HUES64 (cell line): ENCODE results near the gene HTR1A.

Source experiments
- H3K27ac ChIP-seq: 2 replicates; pipeline ENCODE4 v1.7.0; 2013; ENCODE audit warnings: low read depth, low read length, inconsistent platforms
- H3K27me3 ChIP-seq: 2 replicates; pipeline ENCODE4 v1.6.1; 2013; ENCODE audit warnings: mild to moderate bottlenecking, low read length; ENCODE audit not compliant: insufficient read depth
- H3K36me3 ChIP-seq: 2 replicates; pipeline ENCODE4 v1.6.1; 2013; ENCODE audit warnings: mild to moderate bottlenecking, low read length; ENCODE audit not compliant: insufficient read depth
- H3K4me1 ChIP-seq: 2 replicates; pipeline ENCODE4 v1.6.1; 2013; ENCODE audit warnings: mild to moderate bottlenecking, low read length, moderate library complexity; ENCODE audit not compliant: insufficient read depth
- H3K4me3 ChIP-seq: 2 replicates; pipeline ENCODE4 v1.5.1; 2013; ENCODE audit warnings: mild to moderate bottlenecking, low read length, moderate library complexity
- H3K9ac ChIP-seq: 2 replicates; pipeline ENCODE4 v1.6.1; 2013; ENCODE audit warnings: mild to moderate bottlenecking, low read depth, low read length
- H3K9me3 ChIP-seq: 2 replicates; pipeline ENCODE4 v1.6.1; 2013; ENCODE audit warnings: low read depth, low read length; ENCODE audit not compliant: insufficient read depth
- WGBS: fragments of 150-250, 120-280 bp; methylation state at CpG from one replicate; pipeline ENCODE4 v1.1.7; 2013; ENCODE audit warnings: missing lambda C conversion rate; 5-methylcytosine and 5-hydroxymethylcytosine counted together

The HTR1A gene

DNA sequence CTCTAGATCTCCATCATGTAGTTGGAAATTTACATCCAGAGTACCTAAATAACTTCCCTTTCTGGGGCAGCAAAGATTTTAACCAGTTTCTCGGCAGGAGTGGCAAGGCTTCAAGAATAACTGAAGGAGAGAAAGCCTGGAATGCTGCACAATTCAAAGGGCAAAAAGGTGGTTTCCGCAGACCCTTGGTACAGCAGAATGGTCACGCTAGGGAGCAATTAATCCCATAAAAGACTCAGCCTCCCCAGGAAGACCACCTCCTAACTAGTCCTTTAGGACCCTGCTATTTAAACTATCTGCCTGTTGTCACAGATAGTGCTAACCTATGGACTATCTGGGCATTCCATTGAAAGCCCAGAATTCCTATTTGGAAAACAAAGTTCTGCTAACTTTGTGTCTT is 3.6 kb downstream of the HTR1A start:
- 4% methylated on average over 3 of the region's 3 CpGs for WGBS
- peak overlapping the region; percentile 47 for H3K27ac ChIP-seq
- H3K36me3 ChIP-seq: no peaks in the 10 kb centered on the region
- peaks cover 37% of the 10 kb centered on the region for H3K27me3 ChIP-seq
- H3K4me1 ChIP-seq: peaks cover 26% of the 10 kb centered on the region
- peak overlapping the region; percentile 61; the same call in 1 of the 2 replicates for H3K9ac ChIP-seq
- H3K4me3 ChIP-seq: peak overlapping the region; percentile 55
- no peaks in the 10 kb centered on the region for H3K9me3 ChIP-seq

GRCh38 chr5:63957617-63958016 is 4.6 kb downstream of the HTR1A start:
- H3K9ac ChIP-seq: no peak overlapping the region
- peaks cover 33% of the 10 kb centered on the region for H3K27me3 ChIP-seq
- H3K27ac ChIP-seq: no peak overlapping the region; the same call in 1 of the 2 replicates
- H3K4me1 ChIP-seq: peaks cover 26% of the 10 kb centered on the region
- WGBS: 85% methylated on average over 1 of the region's 2 CpGs
- no peak overlapping the region for H3K4me3 ChIP-seq
- no peaks in the 10 kb centered on the region for H3K36me3 ChIP-seq
- H3K9me3 ChIP-seq: no peaks in the 10 kb centered on the region

DNA sequence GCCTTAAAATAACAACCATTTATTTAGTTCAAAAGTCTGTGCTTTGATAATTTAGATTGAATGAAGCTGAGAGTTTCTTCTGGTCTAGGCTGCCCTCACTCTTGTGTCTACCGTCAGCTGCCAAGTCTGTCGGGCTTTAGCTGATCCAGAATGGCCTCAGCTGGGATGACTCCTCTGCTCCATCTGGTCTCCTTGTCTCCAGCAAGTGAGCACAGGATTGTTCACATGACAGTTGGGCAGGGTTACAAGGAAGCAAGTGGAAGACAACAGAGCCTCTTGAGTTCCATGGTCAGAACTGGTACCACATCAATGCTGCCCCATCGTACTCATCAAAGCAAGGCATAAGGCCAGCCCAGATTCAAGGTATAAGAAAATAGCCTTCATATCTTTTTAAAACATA is 9.0 kb downstream of the HTR1A start:
- Histone ChIP-seq H3K4me1 (peaks cover 19% of the 10 kb centered on the region), H3K9ac (no peak overlapping the region), H3K36me3 (no peaks in the 10 kb centered on the region), H3K27ac (no peak overlapping the region), H3K4me3 (no peak overlapping the region), H3K9me3 (no peaks in the 10 kb centered on the region), H3K27me3 (no peaks in the 10 kb centered on the region)
- WGBS: 88% methylated on average over 3 of the region's 3 CpGs

GRCh38 chr5:63935103-63935502 is 27.1 kb downstream of the HTR1A start:
- WGBS: 100% methylated on average over 1 of the region's 1 CpG
- H3K9ac ChIP-seq: no peak overlapping the region

GRCh38 chr5:63931836-63932235 is 30.4 kb downstream of the HTR1A start:
- H3K27ac ChIP-seq: no peak overlapping the region
- H3K4me1 ChIP-seq: peaks cover under 1% of the 10 kb centered on the region
- no peak overlapping the region for H3K9ac ChIP-seq
- no peaks in the 10 kb centered on the region for H3K36me3 ChIP-seq
- no peaks in the 10 kb centered on the region for H3K9me3 ChIP-seq
- no peak overlapping the region for H3K4me3 ChIP-seq
- no peaks in the 10 kb centered on the region for H3K27me3 ChIP-seq
- WGBS: 98% methylated on average over 1 of the region's 1 CpG

More at GRCh38 chr5:63935103-63935502, 27.1 kb downstream of the HTR1A start:
- Histone ChIP-seq H3K27me3 (no peaks in the 10 kb centered on the region), H3K4me3 (no peak overlapping the region), H3K4me1 (no peaks in the 10 kb centered on the region), H3K9me3 (no peaks in the 10 kb centered on the region), H3K36me3 (no peaks in the 10 kb centered on the region), H3K27ac (no peak overlapping the region)

DNA sequence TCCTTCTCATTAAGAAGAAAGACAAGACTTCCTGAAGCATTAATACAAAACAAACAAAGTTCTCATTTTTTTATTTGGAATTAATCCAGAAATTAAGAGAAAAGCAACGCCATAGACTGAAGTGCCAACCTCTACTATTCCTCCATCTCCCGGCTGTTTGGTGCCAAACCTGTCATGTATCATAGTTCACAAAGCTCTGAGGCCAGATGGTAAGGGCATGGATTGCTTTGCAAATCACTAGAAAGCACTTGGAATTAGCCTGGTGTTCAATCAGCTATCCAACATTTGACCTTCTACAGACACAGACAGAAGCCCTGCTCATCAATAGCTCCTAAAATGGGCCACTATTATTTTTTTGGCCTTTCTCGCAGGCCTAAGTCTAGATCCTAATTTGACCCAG is 33.8 kb downstream of the HTR1A start:
- no peaks in the 10 kb centered on the region for H3K27me3 ChIP-seq
- H3K9me3 ChIP-seq: no peaks in the 10 kb centered on the region
- H3K36me3 ChIP-seq: no peaks in the 10 kb centered on the region
- 94% methylated on average over 3 of the region's 3 CpGs for WGBS
- H3K4me3 ChIP-seq: no peak overlapping the region
- H3K4me1 ChIP-seq: peaks cover 14% of the 10 kb centered on the region
- H3K27ac ChIP-seq: no peak overlapping the region
- no peak overlapping the region for H3K9ac ChIP-seq

DNA sequence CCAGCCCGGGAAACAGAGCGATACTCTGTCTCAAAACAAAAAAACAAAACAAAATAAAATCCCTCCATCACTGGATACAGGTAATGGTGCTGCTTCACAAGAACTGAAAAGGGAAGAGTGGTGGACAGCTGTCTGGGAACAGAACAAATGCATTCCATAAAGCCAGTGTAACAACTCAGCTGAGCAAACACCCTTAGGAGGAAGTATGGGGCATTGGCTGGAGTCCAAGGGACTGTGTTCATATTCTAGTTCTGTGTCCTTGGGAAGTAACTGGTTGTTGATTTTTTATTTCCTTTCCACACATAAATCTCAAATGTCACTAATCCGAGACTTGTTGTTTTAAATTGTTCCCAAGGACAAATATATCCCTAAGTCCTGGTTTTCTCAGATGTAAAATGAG is 38.3 kb downstream of the HTR1A start:
- H3K27me3 ChIP-seq: no peaks in the 10 kb centered on the region
- no peak overlapping the region for H3K4me3 ChIP-seq
- WGBS: 100% methylated on average over 2 of the region's 3 CpGs
- H3K36me3 ChIP-seq: no peaks in the 10 kb centered on the region
- H3K9me3 ChIP-seq: no peaks in the 10 kb centered on the region
- no peak overlapping the region for H3K9ac ChIP-seq
- H3K4me1 ChIP-seq: peaks cover 22% of the 10 kb centered on the region
- no peak overlapping the region for H3K27ac ChIP-seq

DNA sequence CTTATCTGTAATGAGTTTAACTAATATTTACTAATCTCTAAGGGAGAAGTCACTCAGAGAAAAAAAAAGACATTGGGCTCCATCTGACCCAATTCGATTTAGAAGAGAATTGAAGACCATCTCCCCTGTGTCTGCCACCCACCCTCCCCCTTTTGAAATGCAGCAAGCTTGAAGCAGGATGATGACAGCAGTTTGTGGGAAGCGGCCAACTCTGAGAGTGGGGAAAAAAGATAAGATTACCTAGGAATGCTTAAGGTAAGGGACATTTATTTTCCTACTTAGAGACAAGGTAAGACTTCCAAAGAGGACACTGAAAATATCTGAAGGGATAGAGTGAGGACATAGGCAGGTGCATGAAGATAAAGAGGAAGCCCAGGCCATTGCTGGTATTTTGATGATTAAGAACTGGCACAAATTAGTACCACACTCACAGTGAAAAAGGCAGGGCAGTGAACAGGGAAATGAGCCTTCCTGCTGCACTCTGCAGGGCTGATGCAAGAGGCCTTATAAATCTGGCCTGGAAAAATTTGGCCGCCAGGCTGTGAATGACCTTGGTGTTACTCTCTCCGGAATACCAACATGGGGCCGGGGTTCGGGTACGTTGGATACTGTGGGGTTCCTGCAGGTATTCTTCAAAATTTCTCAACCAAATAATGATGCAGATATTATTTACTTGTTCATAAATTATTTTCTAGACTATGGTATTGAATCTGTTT is 42.3 kb downstream of the HTR1A start:
- H3K27ac ChIP-seq: no peak overlapping the region
- H3K4me1 ChIP-seq: peaks cover 9% of the 10 kb centered on the region
- no peak overlapping the region for H3K4me3 ChIP-seq
- H3K9ac ChIP-seq: no peak overlapping the region
- 82% methylated on average over 7 of the region's 7 CpGs for WGBS
- H3K27me3 ChIP-seq: no peaks in the 10 kb centered on the region
- no peaks in the 10 kb centered on the region for H3K9me3 ChIP-seq
- no peaks in the 10 kb centered on the region for H3K36me3 ChIP-seq

- no peaks in the 10 kb centered on the region for H3K9me3 ChIP-seq
- H3K27ac ChIP-seq: no peak overlapping the region
- H3K27me3 ChIP-seq: no peaks in the 10 kb centered on the region
- peaks cover 9% of the 10 kb centered on the region for H3K4me1 ChIP-seq
- H3K4me3 ChIP-seq: no peak overlapping the region
- no peak overlapping the region for H3K9ac ChIP-seq
- no peaks in the 10 kb centered on the region for H3K36me3 ChIP-seq
Measured at GRCh38 chr5:63916786-63917185, 45.5 kb downstream of the HTR1A start.

- Histone ChIP-seq H3K4me3 (no peak overlapping the region), H3K27ac (no peak overlapping the region), H3K9me3 (no peaks in the 10 kb centered on the region), H3K36me3 (no peaks in the 10 kb centered on the region), H3K9ac (no peak overlapping the region), H3K27me3 (no peaks in the 10 kb centered on the region), H3K4me1 (no peaks in the 10 kb centered on the region)
- 97% methylated on average over 1 of the region's 1 CpG for WGBS
Measured at GRCh38 chr5:63911871-63912270, 50.4 kb downstream of the HTR1A start.
